C4-2B (cell line): ENCODE results near the gene NDUFAF5.

Source experiments
- ZFX ChIP-seq: fragments of 450-650 bp; IDR thresholded peaks from 2 replicates; pipeline ENCODE4 v1.6.1; 2017
- TF ChIP-seq, protein P1 (sequence below): fragments of 450-650 bp; conservative IDR thresholded peaks from 2 replicates; pipeline ENCODE4 v1.5.1; 2017; ENCODE audit warnings: mild to moderate bottlenecking

DNA sequence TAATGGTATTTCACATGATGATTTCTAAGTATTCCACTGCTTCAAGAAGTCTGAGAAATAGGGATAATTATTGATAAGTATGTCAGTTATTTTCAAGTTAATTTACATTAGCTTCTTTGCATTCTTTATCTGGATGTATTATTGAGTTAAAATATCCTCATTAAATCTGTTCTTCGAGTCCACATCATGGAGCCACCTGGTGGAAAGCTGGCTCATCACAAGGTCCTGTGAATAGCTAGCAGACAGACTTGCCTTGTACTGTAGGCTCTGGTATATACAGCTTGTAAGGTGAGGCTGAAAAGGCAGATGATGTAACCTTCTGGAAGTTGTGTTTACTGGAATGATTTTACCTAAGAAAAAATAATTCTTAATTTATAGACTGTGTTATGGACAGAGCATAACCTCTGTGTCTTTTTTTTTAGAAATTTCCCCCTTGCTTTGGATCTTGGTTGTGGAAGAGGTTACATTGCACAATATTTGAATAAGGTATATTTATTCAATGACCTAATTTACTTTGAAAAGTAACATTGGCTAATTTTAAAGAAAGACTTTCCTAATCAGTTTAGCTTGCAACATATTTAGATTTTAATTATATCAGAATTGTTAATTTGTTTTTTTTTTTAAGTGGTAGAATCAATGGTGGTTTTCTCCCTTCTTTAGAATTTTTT, 3.5 kb downstream of the NDUFAF5 start:
- TF ChIP-seq, protein P1, sequence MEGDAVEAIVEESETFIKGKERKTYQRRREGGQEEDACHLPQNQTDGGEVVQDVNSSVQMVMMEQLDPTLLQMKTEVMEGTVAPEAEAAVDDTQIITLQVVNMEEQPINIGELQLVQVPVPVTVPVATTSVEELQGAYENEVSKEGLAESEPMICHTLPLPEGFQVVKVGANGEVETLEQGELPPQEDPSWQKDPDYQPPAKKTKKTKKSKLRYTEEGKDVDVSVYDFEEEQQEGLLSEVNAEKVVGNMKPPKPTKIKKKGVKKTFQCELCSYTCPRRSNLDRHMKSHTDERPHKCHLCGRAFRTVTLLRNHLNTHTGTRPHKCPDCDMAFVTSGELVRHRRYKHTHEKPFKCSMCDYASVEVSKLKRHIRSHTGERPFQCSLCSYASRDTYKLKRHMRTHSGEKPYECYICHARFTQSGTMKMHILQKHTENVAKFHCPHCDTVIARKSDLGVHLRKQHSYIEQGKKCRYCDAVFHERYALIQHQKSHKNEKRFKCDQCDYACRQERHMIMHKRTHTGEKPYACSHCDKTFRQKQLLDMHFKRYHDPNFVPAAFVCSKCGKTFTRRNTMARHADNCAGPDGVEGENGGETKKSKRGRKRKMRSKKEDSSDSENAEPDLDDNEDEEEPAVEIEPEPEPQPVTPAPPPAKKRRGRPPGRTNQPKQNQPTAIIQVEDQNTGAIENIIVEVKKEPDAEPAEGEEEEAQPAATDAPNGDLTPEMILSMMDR, result peak; percentile 67
- TF ChIP-seq ZFX, result no peak
